Effector memory CD4-positive, alpha-beta T cell (primary cell): ENCODE results near the gene SETD1B.

Experiments
- DNase-seq, 3 donors: peaks; one replicate each; pipeline ENCODE4 v3.0.0-alpha.2; 2020
- H3K27ac ChIP-seq: 2 replicates; pipeline ENCODE4 v1.7.0; 2013; ENCODE audit warnings: mild to moderate bottlenecking, low read length, moderate library complexity; ENCODE audit not compliant: insufficient read depth, poor library complexity, severe bottlenecking
- H3K27me3 ChIP-seq: replicated peaks from 2 replicates; pipeline ENCODE4 v1.7.0; 2013; ENCODE audit warnings: mild to moderate bottlenecking, low read length; ENCODE audit not compliant: insufficient read depth, control insufficient read depth, poor library complexity, severe bottlenecking
- H3K36me3 ChIP-seq: 2 replicates; pipeline ENCODE4 v1.7.0; 2013; ENCODE audit warnings: mild to moderate bottlenecking, low read length, moderate library complexity; ENCODE audit not compliant: control insufficient read depth, insufficient read depth
- H3K4me1 ChIP-seq: 2 replicates; pipeline ENCODE4 v1.7.0; 2013; ENCODE audit warnings: low read length, mild to moderate bottlenecking; ENCODE audit not compliant: control insufficient read depth, insufficient read depth, poor library complexity, severe bottlenecking
- H3K4me3 ChIP-seq: 2 replicates; pipeline ENCODE4 v1.7.0; 2013; ENCODE audit warnings: low read length, low read depth, mild to moderate bottlenecking; ENCODE audit not compliant: insufficient read depth, poor library complexity, severe bottlenecking
- H3K9me3 ChIP-seq: 2 replicates; pipeline ENCODE4 v1.7.0; 2013; ENCODE audit warnings: mild to moderate bottlenecking, low read length, moderate library complexity; ENCODE audit not compliant: control insufficient read depth

Gene SETD1B

GRCh38 chr12:121816925-121817647 is 13.3 kb downstream of the SETD1B start:
- Histone ChIP-seq H3K36me3 (peaks cover 80% of the 10 kb centered on the region), H3K4me1 (peaks cover 16% of the 10 kb centered on the region), H3K9me3 (no peaks in the 10 kb centered on the region), H3K4me3 (no peak overlapping the region), H3K27me3 (no peaks in the 10 kb centered on the region), H3K27ac (no peak overlapping the region)
- no peak for DNase-seq

DNA sequence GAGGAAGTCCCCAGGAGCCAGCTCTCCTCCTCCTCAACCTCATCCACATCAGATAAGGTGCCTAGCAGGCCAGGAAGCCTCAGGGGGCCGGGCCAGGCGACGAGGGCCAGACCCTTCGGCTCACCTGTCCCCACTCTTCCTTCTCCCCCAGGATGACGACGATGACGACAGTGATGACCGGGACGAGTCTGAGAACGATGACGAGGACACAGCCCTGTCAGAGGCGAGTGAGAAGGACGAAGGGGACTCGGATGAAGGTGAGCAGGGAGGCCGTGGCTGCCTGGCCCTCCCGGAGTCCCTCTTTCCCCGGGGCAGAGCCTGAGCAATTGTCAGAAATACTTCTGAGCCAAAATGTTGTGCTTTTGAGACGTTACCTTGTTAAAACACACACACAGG is 13.8 kb downstream of the SETD1B start:
- no peaks in the 10 kb centered on the region for H3K9me3 ChIP-seq
- H3K27me3 ChIP-seq: no peaks in the 10 kb centered on the region
- H3K36me3 ChIP-seq: peaks cover 85% of the 10 kb centered on the region
- no peak overlapping the region for H3K27ac ChIP-seq
- DNase-seq: no peak
- H3K4me1 ChIP-seq: peaks cover 11% of the 10 kb centered on the region
- no peak overlapping the region for H3K4me3 ChIP-seq

GRCh38 chr12:121819212-121819949 is 15.6 kb downstream of the SETD1B start:
- H3K9me3 ChIP-seq: no peaks in the 10 kb centered on the region
- DNase-seq: no peak
- peaks cover 88% of the 10 kb centered on the region for H3K36me3 ChIP-seq
- H3K4me3 ChIP-seq: no peak overlapping the region
- H3K4me1 ChIP-seq: no peaks in the 10 kb centered on the region
- H3K27me3 ChIP-seq: no peaks in the 10 kb centered on the region
- no peak overlapping the region for H3K27ac ChIP-seq

DNA sequence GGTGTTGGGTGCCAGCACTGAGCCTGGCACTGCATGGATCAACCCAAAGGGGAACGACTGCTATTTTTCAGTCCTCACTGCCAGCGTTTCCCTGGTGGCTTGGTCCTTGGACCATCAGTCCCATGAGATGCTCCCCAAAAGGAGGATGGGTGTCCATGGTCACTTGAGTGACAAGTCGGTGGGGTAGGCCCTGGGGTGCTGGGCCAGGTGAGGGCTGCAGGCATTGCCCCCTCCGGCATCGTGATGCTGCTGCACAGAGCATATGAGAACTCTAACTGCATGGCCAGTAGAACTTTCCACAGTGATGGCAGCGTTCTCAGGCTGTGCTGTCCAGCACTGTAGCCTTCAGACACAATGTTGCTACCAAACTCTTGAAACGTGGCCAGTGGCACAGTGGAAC is 16.2 kb downstream of the SETD1B start:
- no peaks in the 10 kb centered on the region for H3K27me3 ChIP-seq
- H3K27ac ChIP-seq: no peak overlapping the region
- peaks cover 82% of the 10 kb centered on the region for H3K36me3 ChIP-seq
- H3K9me3 ChIP-seq: no peaks in the 10 kb centered on the region
- no peak for DNase-seq
- H3K4me3 ChIP-seq: no peak overlapping the region
- no peaks in the 10 kb centered on the region for H3K4me1 ChIP-seq

- H3K27ac ChIP-seq: no peak overlapping the region
- peaks cover 73% of the 10 kb centered on the region for H3K36me3 ChIP-seq
- no peaks in the 10 kb centered on the region for H3K9me3 ChIP-seq
- H3K4me1 ChIP-seq: no peaks in the 10 kb centered on the region
- no peak overlapping the region for H3K4me3 ChIP-seq
- no peak for DNase-seq
- H3K27me3 ChIP-seq: no peaks in the 10 kb centered on the region
Observed at GRCh38 chr12:121822393-121823100, 18.7 kb downstream of the SETD1B start.

GRCh38 chr12:121823101-121823726 is 19.4 kb downstream of the SETD1B start:
- Histone ChIP-seq H3K9me3 (no peaks in the 10 kb centered on the region), H3K27ac (no peak overlapping the region), H3K4me3 (no peak overlapping the region), H3K36me3 (peaks cover 73% of the 10 kb centered on the region), H3K4me1 (no peaks in the 10 kb centered on the region), H3K27me3 (no peaks in the 10 kb centered on the region)
- no peak for DNase-seq

GRCh38 chr12:121823727-121824115 is 19.9 kb downstream of the SETD1B start:
- no peak overlapping the region for H3K27ac ChIP-seq
- DNase-seq: no peak
- H3K4me3 ChIP-seq: no peak overlapping the region
- H3K9me3 ChIP-seq: no peaks in the 10 kb centered on the region
- H3K27me3 ChIP-seq: no peaks in the 10 kb centered on the region
- no peaks in the 10 kb centered on the region for H3K4me1 ChIP-seq
- peaks cover 77% of the 10 kb centered on the region for H3K36me3 ChIP-seq

- Histone ChIP-seq H3K4me1 (no peaks in the 10 kb centered on the region), H3K36me3 (peaks cover 77% of the 10 kb centered on the region), H3K27ac (no peak overlapping the region), H3K9me3 (no peaks in the 10 kb centered on the region), H3K27me3 (no peaks in the 10 kb centered on the region), H3K4me3 (no peak overlapping the region)
- no peak for DNase-seq
Observed at GRCh38 chr12:121825041-121825523, 21.3 kb downstream of the SETD1B start.

- H3K4me3 ChIP-seq: no peak overlapping the region
- H3K9me3 ChIP-seq: no peaks in the 10 kb centered on the region
- no peak overlapping the region for H3K27ac ChIP-seq
- no peaks in the 10 kb centered on the region for H3K27me3 ChIP-seq
- DNase-seq: no peak
- H3K36me3 ChIP-seq: peaks cover 78% of the 10 kb centered on the region
- no peaks in the 10 kb centered on the region for H3K4me1 ChIP-seq
Observed at GRCh38 chr12:121826318-121827150, 22.7 kb downstream of the SETD1B start.
